ENCODE results near the gene DPP3.

Gene DPP3

GRCh38 chr11:66489636-66490035 lies 9.4 kb downstream of the DPP3 start:
- TF ChIP-seq CTCF (IDR thresholded peaks at IDR 0.05; ENCODE audit: low read length, missing control alignments): no peak
- no peak for DNase-seq (ENCODE audit: low read depth)
- no peak overlapping the region for H3K4me3 ChIP-seq (replicated peaks; ENCODE audit: low read depth, low read length)

- H3K4me3 ChIP-seq (replicated peaks; ENCODE audit: low read depth, low read length): no peak overlapping the region
- DNase-seq (ENCODE audit: low read depth): no peak
- peak; percentile 48 for TF ChIP-seq CTCF (IDR thresholded peaks at IDR 0.05; ENCODE audit: low read length, missing control alignments)
These were observed 11.2 kb downstream of the DPP3 start for GRCh38 chr11:66491315-66491935.

- H3K4me3 ChIP-seq (replicated peaks; ENCODE audit: low read depth, low read length): no peak overlapping the region
- no peak for TF ChIP-seq CTCF (IDR thresholded peaks at IDR 0.05; ENCODE audit: low read length, missing control alignments)
- DNase-seq (ENCODE audit: low read depth): no peak
These were observed 12.1 kb downstream of the DPP3 start for GRCh38 chr11:66492161-66492865.

GRCh38 chr11:66493130-66493529 lies 12.9 kb downstream of the DPP3 start:
- no peak for DNase-seq (ENCODE audit: low read depth)
- no peak for TF ChIP-seq CTCF (IDR thresholded peaks at IDR 0.05; ENCODE audit: low read length, missing control alignments)
- H3K4me3 ChIP-seq (replicated peaks; ENCODE audit: low read depth, low read length): no peak overlapping the region

- no peak overlapping the region for H3K4me3 ChIP-seq (replicated peaks; ENCODE audit: low read depth, low read length)
- no peak for DNase-seq (ENCODE audit: low read depth)
- no peak for TF ChIP-seq CTCF (IDR thresholded peaks at IDR 0.05; ENCODE audit: low read length, missing control alignments)
These were observed 14.2 kb downstream of the DPP3 start for GRCh38 chr11:66494458-66494857.

GRCh38 chr11:66494935-66495334 lies 14.7 kb downstream of the DPP3 start:
- H3K4me3 ChIP-seq (replicated peaks; ENCODE audit: low read depth, low read length): no peak overlapping the region
- no peak for TF ChIP-seq CTCF (IDR thresholded peaks at IDR 0.05; ENCODE audit: low read length, missing control alignments)
- DNase-seq (ENCODE audit: low read depth): no peak
